ENCODE results near the gene SNX11.

- TF ChIP-seq GABPA (IDR thresholded peaks at IDR 0.05; ENCODE audit: low read depth) (no peak), POLR2AphosphoS5 (IDR thresholded peaks at IDR 0.05; ENCODE audit: low read depth) (no peak)
- TF ChIP-seq, protein P1, sequence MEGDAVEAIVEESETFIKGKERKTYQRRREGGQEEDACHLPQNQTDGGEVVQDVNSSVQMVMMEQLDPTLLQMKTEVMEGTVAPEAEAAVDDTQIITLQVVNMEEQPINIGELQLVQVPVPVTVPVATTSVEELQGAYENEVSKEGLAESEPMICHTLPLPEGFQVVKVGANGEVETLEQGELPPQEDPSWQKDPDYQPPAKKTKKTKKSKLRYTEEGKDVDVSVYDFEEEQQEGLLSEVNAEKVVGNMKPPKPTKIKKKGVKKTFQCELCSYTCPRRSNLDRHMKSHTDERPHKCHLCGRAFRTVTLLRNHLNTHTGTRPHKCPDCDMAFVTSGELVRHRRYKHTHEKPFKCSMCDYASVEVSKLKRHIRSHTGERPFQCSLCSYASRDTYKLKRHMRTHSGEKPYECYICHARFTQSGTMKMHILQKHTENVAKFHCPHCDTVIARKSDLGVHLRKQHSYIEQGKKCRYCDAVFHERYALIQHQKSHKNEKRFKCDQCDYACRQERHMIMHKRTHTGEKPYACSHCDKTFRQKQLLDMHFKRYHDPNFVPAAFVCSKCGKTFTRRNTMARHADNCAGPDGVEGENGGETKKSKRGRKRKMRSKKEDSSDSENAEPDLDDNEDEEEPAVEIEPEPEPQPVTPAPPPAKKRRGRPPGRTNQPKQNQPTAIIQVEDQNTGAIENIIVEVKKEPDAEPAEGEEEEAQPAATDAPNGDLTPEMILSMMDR (IDR thresholded peaks at IDR 0.05; ENCODE audit: insufficient read depth, low read length), result no peak
- TF ChIP-seq, protein P2, sequence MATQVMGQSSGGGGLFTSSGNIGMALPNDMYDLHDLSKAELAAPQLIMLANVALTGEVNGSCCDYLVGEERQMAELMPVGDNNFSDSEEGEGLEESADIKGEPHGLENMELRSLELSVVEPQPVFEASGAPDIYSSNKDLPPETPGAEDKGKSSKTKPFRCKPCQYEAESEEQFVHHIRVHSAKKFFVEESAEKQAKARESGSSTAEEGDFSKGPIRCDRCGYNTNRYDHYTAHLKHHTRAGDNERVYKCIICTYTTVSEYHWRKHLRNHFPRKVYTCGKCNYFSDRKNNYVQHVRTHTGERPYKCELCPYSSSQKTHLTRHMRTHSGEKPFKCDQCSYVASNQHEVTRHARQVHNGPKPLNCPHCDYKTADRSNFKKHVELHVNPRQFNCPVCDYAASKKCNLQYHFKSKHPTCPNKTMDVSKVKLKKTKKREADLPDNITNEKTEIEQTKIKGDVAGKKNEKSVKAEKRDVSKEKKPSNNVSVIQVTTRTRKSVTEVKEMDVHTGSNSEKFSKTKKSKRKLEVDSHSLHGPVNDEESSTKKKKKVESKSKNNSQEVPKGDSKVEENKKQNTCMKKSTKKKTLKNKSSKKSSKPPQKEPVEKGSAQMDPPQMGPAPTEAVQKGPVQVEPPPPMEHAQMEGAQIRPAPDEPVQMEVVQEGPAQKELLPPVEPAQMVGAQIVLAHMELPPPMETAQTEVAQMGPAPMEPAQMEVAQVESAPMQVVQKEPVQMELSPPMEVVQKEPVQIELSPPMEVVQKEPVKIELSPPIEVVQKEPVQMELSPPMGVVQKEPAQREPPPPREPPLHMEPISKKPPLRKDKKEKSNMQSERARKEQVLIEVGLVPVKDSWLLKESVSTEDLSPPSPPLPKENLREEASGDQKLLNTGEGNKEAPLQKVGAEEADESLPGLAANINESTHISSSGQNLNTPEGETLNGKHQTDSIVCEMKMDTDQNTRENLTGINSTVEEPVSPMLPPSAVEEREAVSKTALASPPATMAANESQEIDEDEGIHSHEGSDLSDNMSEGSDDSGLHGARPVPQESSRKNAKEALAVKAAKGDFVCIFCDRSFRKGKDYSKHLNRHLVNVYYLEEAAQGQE (IDR thresholded peaks at IDR 0.05; ENCODE audit: insufficient replicate concordance, low read depth), result no peak
Measured at GRCh38 chr17:48151220-48151619, 43.7 kb downstream of the SNX11 start.

Data from HL-60 (cell line).